ENCODE results near the gene KRTAP19-7. TPM values are rescaled to one million over a fixed set of nuclear protein-coding genes. Genes with fewer than 3 reads are reported as not detected.

Gene KRTAP19-7, protein sequence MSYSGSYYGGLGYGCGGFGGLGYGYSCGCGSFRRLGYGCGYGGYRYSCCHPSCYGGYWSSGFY
- not detected in 2 replicates for total RNA-seq

DNA sequence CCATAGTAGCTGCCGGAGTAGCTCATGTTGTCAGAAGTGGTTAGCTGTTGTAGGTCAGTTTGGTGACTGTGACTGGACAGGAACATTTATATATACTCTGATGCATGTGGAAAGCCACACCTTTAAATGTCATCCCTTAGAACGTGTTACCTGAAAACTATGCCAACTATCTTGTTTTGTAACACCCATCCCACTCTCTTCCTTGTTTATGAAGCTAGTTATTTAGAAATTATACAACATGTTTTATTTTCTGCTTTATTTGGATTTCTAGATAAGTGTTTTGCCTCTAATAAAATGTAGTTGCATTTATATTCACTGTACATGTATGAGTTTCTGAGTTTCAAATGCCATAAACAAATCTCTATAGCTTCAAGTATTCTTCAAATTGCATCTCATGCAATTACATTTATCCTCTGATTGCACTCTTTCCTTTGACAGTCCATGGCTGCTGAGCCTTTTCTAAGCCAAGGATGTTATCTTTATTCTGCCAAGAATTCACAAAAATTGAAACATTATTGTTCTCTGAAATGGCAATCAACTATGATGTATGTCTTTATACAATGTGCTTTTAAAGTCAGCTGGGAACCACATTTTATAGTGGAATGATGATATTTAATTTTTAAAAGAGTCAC lies at the start of gene KRTAP19-7:
TSS of gene KRTAP19-7 (minus strand) at position 51 of the 632 bp plus-strand sequence. CDS start at position 26, 25 bp downstream.

GRCh38 chr21:30600787-30601186 lies 39.7 kb upstream of the KRTAP19-7 start, which contains the start of gene KRTAP22-1:
Gene KRTAP22-1, plus strand, starts transcription at chr21:30601087.

DNA sequence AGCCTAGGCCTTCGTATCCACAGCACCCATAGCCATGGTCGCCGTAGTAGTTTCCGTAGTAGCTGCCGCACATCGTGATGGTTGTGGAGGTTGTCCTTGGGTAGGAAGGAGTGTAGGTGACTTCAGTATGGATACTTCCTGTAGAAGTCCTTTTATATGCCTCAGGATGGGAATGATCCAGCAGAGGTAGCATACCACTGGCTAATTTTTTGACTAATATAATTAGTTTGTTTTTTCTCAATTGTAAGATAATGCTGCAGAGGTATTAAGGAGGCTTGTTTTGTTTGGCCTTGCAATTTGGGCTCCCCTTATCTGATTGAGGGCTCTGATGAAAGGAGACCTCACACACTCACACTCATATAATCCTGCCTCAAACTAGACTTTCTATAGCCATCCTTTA lies 37.7 kb upstream of the KRTAP19-7 start, which contains the start of gene KRTAP6-2:
TSS of gene KRTAP6-2 (minus strand) at position 101 of the 400 bp plus-strand sequence. CDS start at position 73, 28 bp downstream.

GRCh38 chr21:30592140-30592539 lies 31.0 kb upstream of the KRTAP19-7 start, which contains the start of gene KRTAP6-3:
Gene KRTAP6-3, plus strand, starts transcription at chr21:30592440. Its CDS starts 6 bp downstream, at chr21:30592446.

GRCh38 chr21:30590297-30590696 lies 29.2 kb upstream of the KRTAP19-7 start, which contains the start of gene KRTAP22-2:
Gene KRTAP22-2, minus strand, starts transcription at chr21:30590397.

GRCh38 chr21:30541764-30542163 lies 19.4 kb downstream of the KRTAP19-7 start, which contains the start of gene KRTAP19-6:
Gene KRTAP19-6, minus strand, starts transcription at chr21:30541864. Its CDS starts 31 bp downstream, at chr21:30541833.

Other genes starting within 250 kb of the KRTAP19-7 start
- not detected in 2 replicates for gene KRTAP26-1, start 241.0 kb downstream of the KRTAP19-7 start, total RNA-seq
- gene KRTAP27-1, start 223.6 kb downstream of the KRTAP19-7 start, total RNA-seq = not detected in 2 replicates
- gene KRTAP23-1, start 212.7 kb downstream of the KRTAP19-7 start, total RNA-seq = not detected in 2 replicates
- gene KRTAP13-2, start 189.0 kb downstream of the KRTAP19-7 start, total RNA-seq = not detected in 2 replicates
- gene KRTAP13-1, start 165.3 kb downstream of the KRTAP19-7 start, total RNA-seq = not detected in 2 replicates
- gene KRTAP13-3, start 135.4 kb downstream of the KRTAP19-7 start, total RNA-seq = not detected in 2 replicates
- gene KRTAP13-4, start 131.1 kb downstream of the KRTAP19-7 start, total RNA-seq = not detected in 2 replicates
- gene KRTAP15-1, start 121.0 kb downstream of the KRTAP19-7 start, total RNA-seq = not detected in 2 replicates
- gene KRTAP19-1, start 80.9 kb downstream of the KRTAP19-7 start, total RNA-seq = not detected in 2 replicates
- not detected in 2 replicates for gene KRTAP19-2, start 73.9 kb downstream of the KRTAP19-7 start, total RNA-seq
- not detected in 2 replicates for gene KRTAP19-3, start 69.3 kb downstream of the KRTAP19-7 start, total RNA-seq
- gene KRTAP19-4, start 64.1 kb downstream of the KRTAP19-7 start, total RNA-seq = not detected in 2 replicates
- gene KRTAP19-5, start 59.2 kb downstream of the KRTAP19-7 start, total RNA-seq = not detected in 2 replicates
- gene KRTAP19-6, start 19.4 kb downstream of the KRTAP19-7 start, total RNA-seq = not detected in 2 replicates
- not detected in 2 replicates for gene KRTAP22-2, start 29.1 kb upstream of the KRTAP19-7 start, total RNA-seq
- gene KRTAP6-3, start 31.1 kb upstream of the KRTAP19-7 start, total RNA-seq = not detected in 2 replicates
- not detected in 2 replicates for gene KRTAP6-2, start 37.6 kb upstream of the KRTAP19-7 start, total RNA-seq
- not detected in 2 replicates for gene KRTAP22-1, start 39.8 kb upstream of the KRTAP19-7 start, total RNA-seq
- gene KRTAP6-1, start 52.6 kb upstream of the KRTAP19-7 start, total RNA-seq = not detected in 2 replicates
- not detected in 2 replicates for gene KRTAP20-1, start 55.1 kb upstream of the KRTAP19-7 start, total RNA-seq
- gene KRTAP20-4, start 59.3 kb upstream of the KRTAP19-7 start, total RNA-seq = not detected in 2 replicates
- gene KRTAP20-2, start 73.9 kb upstream of the KRTAP19-7 start, total RNA-seq = not detected in 2 replicates
- gene KRTAP20-3, start 81.5 kb upstream of the KRTAP19-7 start, total RNA-seq = not detected in 2 replicates
- not detected in 2 replicates for gene KRTAP21-3, start 157.5 kb upstream of the KRTAP19-7 start, total RNA-seq
- not detected in 2 replicates for gene KRTAP21-2, start 185.9 kb upstream of the KRTAP19-7 start, total RNA-seq
- not detected in 2 replicates for gene KRTAP21-1, start 194.1 kb upstream of the KRTAP19-7 start, total RNA-seq

All from smooth muscle cell of bladder (primary cell).